IMR-90 (cell line): ENCODE data around the gene AOPEP. TPM values are rescaled to one million over a fixed set of nuclear protein-coding genes. Genes with fewer than 3 reads are reported as not detected.

Experiments used
- ATAC-seq: fragments of 200-7000 bp; cut with Tn5 transposase; 2 replicates; pipeline ENCODE4 v1.9.1; 2020; ENCODE audit warnings: low read depth, mild to moderate bottlenecking, moderate library complexity
- BruUV-seq: library from RNA; stranded (reverse); fragments of 400-500 nt; replicated peaks from 2 replicates; lab custom pipeline; 2021; lab: Mats Ljungman, UMichigan
- CTCF ChIA-PET: fragments of 300-600 bp; formaldehyde crosslinking; extraction: SDS; loops from one replicate; lab custom pipeline; 2021; ENCODE audit warnings: antibody characterized with exemption; lab: Yijun Ruan, JAX
- POLR2A ChIA-PET: fragments of 300-600 bp; sonication (Branson Sonifier 250); formaldehyde crosslinking; loops from one replicate; lab custom pipeline; 2022; ENCODE audit warnings: antibody characterized with exemption; ENCODE audit not compliant: unreplicated experiment; lab: Charles Lee
- DNase-seq: peaks from one replicate; pipeline ENCODE4 v3.0.0; 2013
- H2AFZ ChIP-seq: replicated peaks from 2 replicates; pipeline ENCODE3; 2013; ENCODE audit warnings: low read length, mild to moderate bottlenecking; ENCODE audit not compliant: poor library complexity
- H2AK5ac ChIP-seq: 2 replicates; pipeline ENCODE4 v1.6.1; 2013; ENCODE audit warnings: low read depth, low read length, inconsistent platforms
- H2AK9ac ChIP-seq: replicated peaks from 2 replicates; pipeline ENCODE3; 2013; ENCODE audit warnings: mild to moderate bottlenecking, low read depth, low read length, moderate library complexity; ENCODE audit not compliant: poor library complexity
- H2BK120ac ChIP-seq: 2 replicates; pipeline ENCODE4 v1.6.1; 2013; ENCODE audit warnings: low read depth, low read length, inconsistent platforms
- H2BK15ac ChIP-seq: 3 replicates; pipeline ENCODE4 v1.6.1; 2013; ENCODE audit warnings: low read depth, low read length, inconsistent platforms
- H2BK20ac ChIP-seq: 2 replicates; pipeline ENCODE4 v1.6.1; 2013; ENCODE audit warnings: low read depth, mild to moderate bottlenecking, inconsistent platforms, low read length, moderate library complexity
- H2BK5ac ChIP-seq: 2 replicates; pipeline ENCODE4 v1.6.1; 2013; ENCODE audit warnings: mild to moderate bottlenecking, low read depth, low read length, inconsistent platforms; ENCODE audit not compliant: poor library complexity, severe bottlenecking
- H3K14ac ChIP-seq: replicated peaks from 2 replicates; pipeline ENCODE4 v1.6.1; 2013; ENCODE audit warnings: low read depth, low read length, inconsistent platforms
- H3K18ac ChIP-seq: 2 replicates; pipeline ENCODE4 v1.6.1; 2013; ENCODE audit warnings: low read depth, low read length, control low read depth
- H3K23ac ChIP-seq: 2 replicates; pipeline ENCODE4 v1.6.1; 2013; ENCODE audit warnings: low read depth, low read length, inconsistent platforms
- H3K27ac ChIP-seq: 2 replicates; pipeline ENCODE4 v1.5.1; 2013; ENCODE audit warnings: mild to moderate bottlenecking, control low read depth, low read length; ENCODE audit not compliant: insufficient read depth
- H3K27me3 ChIP-seq: 2 replicates; pipeline ENCODE4 v1.6.1; 2013; ENCODE audit warnings: low read length; ENCODE audit not compliant: control insufficient read depth, insufficient read depth
- H3K36me3 ChIP-seq: 2 replicates; pipeline ENCODE4 v1.6.1; 2013; ENCODE audit warnings: low read length, mixed read lengths; ENCODE audit not compliant: control insufficient read depth, insufficient read depth
- H3K4ac ChIP-seq: 2 replicates; pipeline ENCODE4 v1.6.1; 2013; ENCODE audit warnings: low read depth, low read length, inconsistent platforms
- H3K4me1 ChIP-seq: 2 replicates; pipeline ENCODE4 v1.6.1; 2013; ENCODE audit warnings: low read length, mixed read lengths; ENCODE audit not compliant: control insufficient read depth, insufficient read depth
- H3K4me2 ChIP-seq: 2 replicates; pipeline ENCODE4 v1.6.1; 2013; ENCODE audit warnings: low read depth, mild to moderate bottlenecking, control low read depth, low read length, moderate library complexity
- H3K4me3 ChIP-seq: 2 replicates; pipeline ENCODE4 v1.5.1; 2013; ENCODE audit warnings: low read depth, mild to moderate bottlenecking, control low read depth, low read length, moderate library complexity; ENCODE audit not compliant: insufficient read depth
- H3K56ac ChIP-seq: 2 replicates; pipeline ENCODE4 v1.6.1; 2013; ENCODE audit warnings: low read length, inconsistent platforms; ENCODE audit not compliant: insufficient read depth; ENCODE audit errors: extremely low read depth
- H3K79me1 ChIP-seq, 2 experiments: 2 replicates each; pipeline ENCODE4 v1.6.1; 2013; ENCODE audit warnings: low read length in 2 of 2, inconsistent platforms in 1 of 2, low read depth in 1 of 2
- H3K9ac ChIP-seq: 2 replicates; pipeline ENCODE4 v1.6.1; 2013; ENCODE audit warnings: low read depth, low read length, control low read depth
- H3K9me1 ChIP-seq: 2 replicates; pipeline ENCODE4 v1.6.1; 2013; ENCODE audit warnings: low read length, inconsistent platforms; ENCODE audit not compliant: insufficient read depth
- H3K9me3 ChIP-seq: 2 replicates; pipeline ENCODE4 v1.6.1; 2013; ENCODE audit warnings: low read length; ENCODE audit not compliant: control insufficient read depth, insufficient read depth
- H4K20me1 ChIP-seq: 2 replicates; pipeline ENCODE4 v1.6.1; 2013; ENCODE audit warnings: low read length, inconsistent platforms; ENCODE audit not compliant: insufficient read depth
- H4K5ac ChIP-seq: 2 replicates; pipeline ENCODE4 v1.6.1; 2013; ENCODE audit warnings: mild to moderate bottlenecking, low read depth, low read length, control low read depth
- H4K8ac ChIP-seq, 2 experiments: 2 replicates each; pipeline ENCODE4 v1.6.1; 2013; ENCODE audit warnings: low read depth in 2 of 2, low read length in 2 of 2, control low read depth in 1 of 2, inconsistent platforms in 1 of 2
- H4K91ac ChIP-seq: 2 replicates; pipeline ENCODE4 v1.6.1; 2013; ENCODE audit warnings: low read depth, low read length, inconsistent platforms; ENCODE audit not compliant: insufficient read depth
- CHD1 ChIP-seq: IDR thresholded peaks from 2 replicates; pipeline ENCODE4 v1.6.1; 2012; ENCODE audit warnings: low read depth, low read length, improper control_type of control experiment
- WGBS, 2 experiments: methylation state at CpG; one replicate each; pipeline versions ENCODE4 v1.1.5 to v1.1.7; 2013; ENCODE audit warnings: missing lambda C conversion rate in 2 of 2; ENCODE audit not compliant: insufficient read length in 1 of 2; ENCODE audit errors: extremely low coverage in 2 of 2; 5-methylcytosine and 5-hydroxymethylcytosine counted together
- dilution Hi-C: fragments of 300-500 bp; cut with HindIII; formaldehyde crosslinking; loops from one replicate; pipeline ENCODE4 v1.14.3; 2018; ENCODE audit warnings: low sequenced_read_pairs; ENCODE audit not compliant: unreplicated experiment
- in situ Hi-C: fragments of 300-500 bp; cut with MboI; formaldehyde crosslinking; loops from 3 replicates; pipeline ENCODE4 v1.14.3; 2019; ENCODE audit warnings: low sequenced_read_pairs, inconsistent platforms, mixed read lengths
- intact Hi-C: fragments of 100-400 bp; cut with micrococcal nuclease; formaldehyde crosslinking; loops from 2 replicates; pipeline ENCODE4 v1.10.0; 2022
- polyA plus RNA-seq, 3 experiments: library from polyadenylated mRNA; depleted of rRNA; stranded (reverse); fragments of >200 nt; gene quantifications; 2 replicates each; pipeline ENCODE4 v1.2.3, GENCODE V29; 2012; ENCODE audit warnings: low replicate concordance in 1 of 3
- total RNA-seq: library from RNA; depleted of rRNA; stranded (reverse); fragments of >200 nt; gene quantifications from 2 replicates; pipeline ENCODE4 v1.2.3, GENCODE V29; 2012

AOPEP gene
- total and polyA plus RNA-seq, 2 of the 4 experiments (the other 2 are of a cell fraction), result 34.9 to 38.7 TPM

GRCh38 chr9:95076696-95077052 is 350.2 kb downstream of the AOPEP start:
- Histone ChIP-seq H3K79me1 (peaks cover 36 to 95% of the 10 kb centered on the region in 2 experiments), H2BK20ac (no peak overlapping the region), H2AK9ac (no peak overlapping the region), H3K27me3 (no peaks in the 10 kb centered on the region), H3K4me3 (no peak overlapping the region), H3K4me2 (no peak overlapping the region), H2BK120ac (no peak overlapping the region), H2AK5ac (no peak overlapping the region), H3K9me3 (no peaks in the 10 kb centered on the region), H4K8ac (no peak overlapping the region), H2AFZ (no peak overlapping the region), H3K27ac (no peak overlapping the region), H4K91ac (no peak overlapping the region), H4K20me1 (peaks cover 89% of the 10 kb centered on the region), H3K36me3 (peaks cover 54% of the 10 kb centered on the region), H3K4me1 (peaks cover 19% of the 10 kb centered on the region), H3K18ac (no peak overlapping the region), H3K56ac (no peak overlapping the region), H3K14ac (no peak overlapping the region), H2BK15ac (no peak overlapping the region), H2BK5ac (no peak overlapping the region), H3K9me1 (peaks cover 32% of the 10 kb centered on the region), H3K23ac (peak overlapping the region; percentile 27; the same call in 1 of the 2 replicates), H3K9ac (no peak overlapping the region), H4K5ac (no peak overlapping the region), H3K4ac (0 out of 2 replicates have a peak overlapping the region, but pooled peaks have one; percentile 9)
- POLR2A ChIA-PET, result no interaction called here
- TF ChIP-seq CHD1, result no peak
- ATAC-seq (no peak), DNase-seq (no peak)
- no CpG with 5 or more reads among the region's 1 CpG for WGBS, 2 experiments
- intact Hi-C loops (loop anchor here (5.0 kb wide), 1 partner anchor 394 kb away; no protein-coding TSS in a partner anchor), in situ Hi-C loops (no loop called here), dilution Hi-C loops (no loop called here)
- no TSS peak for BruUV-seq
- CTCF ChIA-PET, result no interaction called here
